ENCODE data around the gene NDC1. TPM values are rescaled to one million over a fixed set of nuclear protein-coding genes. Genes with fewer than 3 reads are reported as not detected.

NDC1 gene
- total RNA-seq, 4 donors from 2014 or later, result 1.1 to 11.1 (median 8.0) TPM

- 66 to 70% methylated on average over 5 of the region's 5 CpGs for WGBS, 2 donors (ENCODE audit: low coverage in 1 of 2)
These were observed 33.8 kb upstream of the NDC1 start for GRCh38 chr1:53871773-53872484.

GRCh38 chr1:53871221-53871620, 33.1 kb upstream of the NDC1 start:
- no peak for DNase-seq
- WGBS, 2 donors (ENCODE audit: low coverage in 1 of 2), result 56 to 85% methylated on average over 4 of the region's 4 CpGs
- in situ Hi-C loops (cut with MboI; ENCODE audit: low pct_ligation_motif_present in 1 of 4, low pct_unique_long_range_greater_than_20kb in 1 of 4, low sequenced_read_pairs in 3 of 4), result loop anchor here in 3 of 4 donors (10.0 to 25.0 kb wide), 3 partner anchors 84 to 166 kb away; no protein-coding TSS in a partner anchor
- Histone ChIP-seq H3K27ac (no peak overlapping the region), H3K27me3 (no peaks in the 10 kb centered on the region), H3K4me1 (no peaks in the 10 kb centered on the region), H3K9me3 (no peaks in the 10 kb centered on the region), H3K4me3 (no peak overlapping the region), H3K36me3 (peaks cover 0 to 48% (median 16%) of the 10 kb centered on the region in 4 donors)
- no peak for TF ChIP-seq POLR2AphosphoS5 (IDR thresholded peaks at IDR 0.05)
- no peak for TF ChIP-seq EP300 (IDR thresholded peaks at IDR 0.05; ENCODE audit: low read depth)
- TF ChIP-seq POLR2A (IDR thresholded peaks at IDR 0.05), result no peak
- TF ChIP-seq CTCF (IDR thresholded peaks at IDR 0.05), result no peak
- intact Hi-C loops (cut with DNase I; ENCODE audit: low total_unique reads), result no loop called here

More at GRCh38 chr1:53871773-53872484, 33.8 kb upstream of the NDC1 start:
- TF ChIP-seq EP300 (IDR thresholded peaks at IDR 0.05; ENCODE audit: low read depth) (no peak), POLR2AphosphoS5 (IDR thresholded peaks at IDR 0.05) (no peak), CTCF (IDR thresholded peaks at IDR 0.05) (no peak), POLR2A (IDR thresholded peaks at IDR 0.05) (no peak)
- in situ Hi-C loops (cut with MboI; ENCODE audit: low pct_ligation_motif_present in 1 of 4, low pct_unique_long_range_greater_than_20kb in 1 of 4, low sequenced_read_pairs in 3 of 4) (loop anchor here in 3 of 4 donors (10.0 to 25.0 kb wide), 3 partner anchors 83 to 165 kb away; no protein-coding TSS in a partner anchor), intact Hi-C loops (cut with DNase I; ENCODE audit: low total_unique reads) (no loop called here)
- no peak overlapping the region for H3K4me3 ChIP-seq
- H3K27ac ChIP-seq, result no peak overlapping the region
- no peaks in the 10 kb centered on the region for H3K4me1 ChIP-seq
- H3K36me3 ChIP-seq, result peaks cover 0 to 49% (median 18%) of the 10 kb centered on the region in 4 donors
- no peaks in the 10 kb centered on the region for H3K9me3 ChIP-seq
- DNase-seq, result no peak
- H3K27me3 ChIP-seq, result no peaks in the 10 kb centered on the region

- in situ Hi-C loops (cut with MboI; ENCODE audit: low pct_ligation_motif_present in 1 of 4, low pct_unique_long_range_greater_than_20kb in 1 of 4, low sequenced_read_pairs in 3 of 4) (loop anchor here in 3 of 4 donors (10.0 to 25.0 kb wide), 3 partner anchors 85 to 168 kb away; no protein-coding TSS in a partner anchor), intact Hi-C loops (cut with DNase I; ENCODE audit: low total_unique reads) (loop anchor here (10.0 kb wide), 1 partner anchor 85 kb away; no protein-coding TSS in a partner anchor)
- H3K36me3 ChIP-seq, result peaks cover 0 to 39% (median 16%) of the 10 kb centered on the region in 4 donors
- no peak overlapping the region for H3K4me3 ChIP-seq
- H3K27me3 ChIP-seq, result no peaks in the 10 kb centered on the region
- H3K4me1 ChIP-seq, result no peaks in the 10 kb centered on the region
- H3K9me3 ChIP-seq, result no peaks in the 10 kb centered on the region
- DNase-seq, result no peak
- no peak overlapping the region for H3K27ac ChIP-seq
- WGBS, 2 donors (ENCODE audit: low coverage in 1 of 2), result 80 to 81% methylated on average over 8 to 11 of the region's 11 CpGs
- TF ChIP-seq CTCF (IDR thresholded peaks at IDR 0.05) (no peak), POLR2A (IDR thresholded peaks at IDR 0.05) (no peak), EP300 (IDR thresholded peaks at IDR 0.05; ENCODE audit: low read depth) (no peak), POLR2AphosphoS5 (IDR thresholded peaks at IDR 0.05) (no peak)
These were observed 31.5 kb upstream of the NDC1 start for GRCh38 chr1:53869454-53870117.

- TF ChIP-seq POLR2AphosphoS5 (IDR thresholded peaks at IDR 0.05) (no peak), CTCF (IDR thresholded peaks at IDR 0.05) (no peak), POLR2A (IDR thresholded peaks at IDR 0.05) (no peak), EP300 (IDR thresholded peaks at IDR 0.05; ENCODE audit: low read depth) (no peak)
- in situ Hi-C loops (cut with MboI; ENCODE audit: low pct_ligation_motif_present in 1 of 4, low pct_unique_long_range_greater_than_20kb in 1 of 4, low sequenced_read_pairs in 3 of 4) (loop anchor here in 2 of 4 donors (10.0 to 25.0 kb wide), 3 partner anchors 86 to 169 kb away; no protein-coding TSS in a partner anchor), intact Hi-C loops (cut with DNase I; ENCODE audit: low total_unique reads) (loop anchor here (10.0 kb wide), 1 partner anchor 86 kb away; no protein-coding TSS in a partner anchor)
These were observed 30.5 kb upstream of the NDC1 start for GRCh38 chr1:53868565-53868964.

More at GRCh38 chr1:53868565-53868964, 30.5 kb upstream of the NDC1 start:
- Histone ChIP-seq H3K4me3 (no peak overlapping the region), H3K36me3 (peaks cover 0 to 32% (median 16%) of the 10 kb centered on the region in 4 donors), H3K9me3 (no peaks in the 10 kb centered on the region), H3K27me3 (no peaks in the 10 kb centered on the region), H3K27ac (no peak overlapping the region), H3K4me1 (no peaks in the 10 kb centered on the region)
- DNase-seq, result no peak
- 45 to 61% methylated on average over 1 of the region's 1 CpG for WGBS, 2 donors (ENCODE audit: low coverage in 1 of 2)

Data from transverse colon (tissue), 4 donors.